Ishikawa (cell line): Measurements from ENCODE around the gene RALGPS1.
A peak's percentile ranks its signal among the peaks of the same experiment; 100 is the strongest.

ENCODE experiments used
- CEBPB ChIP-seq: IDR thresholded peaks from 2 replicates; pipeline ENCODE4 v1.6.1; 2012
- CREB1 ChIP-seq: IDR thresholded peaks from 2 replicates; pipeline ENCODE4 v1.6.1; 2012; ENCODE audit warnings: low read depth
- EGR1 ChIP-seq: IDR thresholded peaks from 2 replicates; pipeline ENCODE4 v1.6.1; 2012
- EP300 ChIP-seq: IDR thresholded peaks from 2 replicates; pipeline ENCODE4 v1.6.1; 2012; ENCODE audit warnings: borderline replicate concordance
- FOXM1 ChIP-seq: IDR thresholded peaks from 2 replicates; pipeline ENCODE4 v1.6.1; 2012; ENCODE audit warnings: low read depth, borderline replicate concordance
- NFIC ChIP-seq: IDR thresholded peaks from 2 replicates; pipeline ENCODE4 v1.6.1; 2012
- RAD21 ChIP-seq: IDR thresholded peaks from 2 replicates; pipeline ENCODE4 v1.6.1; 2012; ENCODE audit warnings: low read depth
- TAF1 ChIP-seq: IDR thresholded peaks from 2 replicates; pipeline ENCODE4 v1.6.1; 2012; ENCODE audit warnings: low read depth, mild to moderate bottlenecking
- TCF12 ChIP-seq: IDR thresholded peaks from 2 replicates; pipeline ENCODE4 v1.6.1; 2012; ENCODE audit warnings: low read depth
- TEAD4 ChIP-seq: IDR thresholded peaks from 2 replicates; pipeline ENCODE4 v1.6.1; 2012
- YY1 ChIP-seq: IDR thresholded peaks from 2 replicates; pipeline ENCODE4 v1.6.1; 2012; ENCODE audit warnings: low read depth
- ZBTB7A ChIP-seq: IDR thresholded peaks from 2 replicates; pipeline ENCODE4 v1.6.1; 2012; ENCODE audit warnings: low read depth
- TF ChIP-seq, protein P1 (sequence below): IDR thresholded peaks from 2 replicates; pipeline ENCODE4 v1.6.1; 2012
- TF ChIP-seq, protein P2 (sequence below): IDR thresholded peaks from 2 replicates; pipeline ENCODE4 v1.6.1; 2012; ENCODE audit warnings: low read depth, mild to moderate bottlenecking
- TF ChIP-seq, protein P3 (sequence below): IDR thresholded peaks from 2 replicates; pipeline ENCODE4 v1.6.1; 2012

RALGPS1 gene

DNA sequence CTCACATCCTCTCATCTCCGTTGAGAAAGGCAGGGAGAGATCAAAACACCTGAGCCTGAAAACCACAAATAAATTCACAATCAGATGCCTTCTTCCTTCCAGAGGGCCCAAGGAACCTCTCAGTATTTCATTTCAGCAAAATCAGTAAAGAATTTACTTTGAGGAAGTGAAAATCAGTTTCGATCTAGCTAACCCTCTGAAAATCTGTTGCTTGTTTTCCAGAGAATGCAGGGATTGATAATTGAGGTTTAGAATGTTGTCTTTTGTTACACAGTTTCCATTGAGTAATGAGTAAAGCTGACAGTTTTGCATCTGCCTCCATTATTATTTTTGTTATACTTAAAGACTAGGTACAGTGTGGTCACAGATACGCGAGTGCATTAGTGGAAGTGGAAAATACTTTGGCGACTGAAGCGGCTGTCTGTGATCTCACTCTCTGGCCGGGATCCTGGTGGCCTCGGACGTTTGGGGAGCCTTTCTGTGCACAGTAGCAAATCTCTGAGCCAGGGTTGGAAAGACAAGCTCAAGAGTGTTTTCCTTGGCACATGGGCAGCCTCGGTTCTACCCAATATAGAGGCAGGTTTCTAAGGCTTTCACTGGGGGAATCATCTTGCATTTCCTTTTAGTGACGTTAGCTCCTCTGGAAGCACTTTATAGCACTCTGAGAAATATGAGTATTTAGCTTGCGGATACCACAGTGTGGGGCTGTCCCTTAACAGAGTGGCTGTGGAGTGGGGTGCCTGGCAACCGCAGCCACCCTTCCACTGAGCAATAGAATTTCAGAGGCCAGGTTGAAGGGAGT, 240.0 kb downstream of the RALGPS1 start:
- TF ChIP-seq TCF12 (no peak), NFIC (no peak), RAD21 (no peak), CREB1 (no peak), ZBTB7A (no peak), TAF1 (no peak), EP300 (no peak), YY1 (no peak), CEBPB (no peak), EGR1 (no peak), FOXM1 (no peak), TEAD4 (no peak)
- TF ChIP-seq, protein P1, sequence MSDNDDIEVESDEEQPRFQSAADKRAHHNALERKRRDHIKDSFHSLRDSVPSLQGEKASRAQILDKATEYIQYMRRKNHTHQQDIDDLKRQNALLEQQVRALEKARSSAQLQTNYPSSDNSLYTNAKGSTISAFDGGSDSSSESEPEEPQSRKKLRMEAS, result no peak
- TF ChIP-seq, protein P2, sequence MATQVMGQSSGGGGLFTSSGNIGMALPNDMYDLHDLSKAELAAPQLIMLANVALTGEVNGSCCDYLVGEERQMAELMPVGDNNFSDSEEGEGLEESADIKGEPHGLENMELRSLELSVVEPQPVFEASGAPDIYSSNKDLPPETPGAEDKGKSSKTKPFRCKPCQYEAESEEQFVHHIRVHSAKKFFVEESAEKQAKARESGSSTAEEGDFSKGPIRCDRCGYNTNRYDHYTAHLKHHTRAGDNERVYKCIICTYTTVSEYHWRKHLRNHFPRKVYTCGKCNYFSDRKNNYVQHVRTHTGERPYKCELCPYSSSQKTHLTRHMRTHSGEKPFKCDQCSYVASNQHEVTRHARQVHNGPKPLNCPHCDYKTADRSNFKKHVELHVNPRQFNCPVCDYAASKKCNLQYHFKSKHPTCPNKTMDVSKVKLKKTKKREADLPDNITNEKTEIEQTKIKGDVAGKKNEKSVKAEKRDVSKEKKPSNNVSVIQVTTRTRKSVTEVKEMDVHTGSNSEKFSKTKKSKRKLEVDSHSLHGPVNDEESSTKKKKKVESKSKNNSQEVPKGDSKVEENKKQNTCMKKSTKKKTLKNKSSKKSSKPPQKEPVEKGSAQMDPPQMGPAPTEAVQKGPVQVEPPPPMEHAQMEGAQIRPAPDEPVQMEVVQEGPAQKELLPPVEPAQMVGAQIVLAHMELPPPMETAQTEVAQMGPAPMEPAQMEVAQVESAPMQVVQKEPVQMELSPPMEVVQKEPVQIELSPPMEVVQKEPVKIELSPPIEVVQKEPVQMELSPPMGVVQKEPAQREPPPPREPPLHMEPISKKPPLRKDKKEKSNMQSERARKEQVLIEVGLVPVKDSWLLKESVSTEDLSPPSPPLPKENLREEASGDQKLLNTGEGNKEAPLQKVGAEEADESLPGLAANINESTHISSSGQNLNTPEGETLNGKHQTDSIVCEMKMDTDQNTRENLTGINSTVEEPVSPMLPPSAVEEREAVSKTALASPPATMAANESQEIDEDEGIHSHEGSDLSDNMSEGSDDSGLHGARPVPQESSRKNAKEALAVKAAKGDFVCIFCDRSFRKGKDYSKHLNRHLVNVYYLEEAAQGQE, result no peak
- TF ChIP-seq, protein P3, sequence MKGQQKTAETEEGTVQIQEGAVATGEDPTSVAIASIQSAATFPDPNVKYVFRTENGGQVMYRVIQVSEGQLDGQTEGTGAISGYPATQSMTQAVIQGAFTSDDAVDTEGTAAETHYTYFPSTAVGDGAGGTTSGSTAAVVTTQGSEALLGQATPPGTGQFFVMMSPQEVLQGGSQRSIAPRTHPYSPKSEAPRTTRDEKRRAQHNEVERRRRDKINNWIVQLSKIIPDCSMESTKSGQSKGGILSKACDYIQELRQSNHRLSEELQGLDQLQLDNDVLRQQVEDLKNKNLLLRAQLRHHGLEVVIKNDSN, result no peak

DNA sequence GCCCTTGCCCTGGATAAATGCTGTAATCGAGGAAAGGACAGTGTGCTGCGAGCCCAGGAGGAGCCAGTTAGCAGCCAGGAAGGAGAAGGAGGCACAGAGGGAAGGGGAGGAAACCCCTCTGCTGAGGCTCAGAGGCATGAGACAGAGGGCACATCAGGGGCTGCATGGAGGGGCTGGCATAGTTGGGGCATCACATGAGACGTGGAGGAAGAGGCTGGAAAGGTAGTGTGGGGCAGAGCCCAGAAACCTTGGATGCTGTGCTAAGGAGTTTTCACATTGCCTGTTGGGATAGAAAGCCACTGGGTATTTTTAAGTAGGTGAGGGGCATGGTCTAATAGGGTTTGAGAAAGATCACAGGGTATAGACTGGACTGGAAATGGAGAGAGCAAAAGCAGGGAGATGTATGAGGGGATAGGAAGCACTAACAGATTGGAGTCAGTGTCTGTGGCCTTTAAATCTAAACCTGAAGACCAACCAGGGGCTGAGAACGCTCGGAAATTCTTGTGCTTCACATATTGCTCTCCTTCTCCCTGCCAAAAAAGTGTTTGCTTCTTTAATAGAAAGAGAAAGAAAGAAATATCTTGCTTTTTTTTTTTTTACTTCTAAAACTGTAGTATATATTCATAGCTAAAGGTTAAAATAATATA, 240.9 kb downstream of the RALGPS1 start:
- TF ChIP-seq, protein P3, result no peak

DNA sequence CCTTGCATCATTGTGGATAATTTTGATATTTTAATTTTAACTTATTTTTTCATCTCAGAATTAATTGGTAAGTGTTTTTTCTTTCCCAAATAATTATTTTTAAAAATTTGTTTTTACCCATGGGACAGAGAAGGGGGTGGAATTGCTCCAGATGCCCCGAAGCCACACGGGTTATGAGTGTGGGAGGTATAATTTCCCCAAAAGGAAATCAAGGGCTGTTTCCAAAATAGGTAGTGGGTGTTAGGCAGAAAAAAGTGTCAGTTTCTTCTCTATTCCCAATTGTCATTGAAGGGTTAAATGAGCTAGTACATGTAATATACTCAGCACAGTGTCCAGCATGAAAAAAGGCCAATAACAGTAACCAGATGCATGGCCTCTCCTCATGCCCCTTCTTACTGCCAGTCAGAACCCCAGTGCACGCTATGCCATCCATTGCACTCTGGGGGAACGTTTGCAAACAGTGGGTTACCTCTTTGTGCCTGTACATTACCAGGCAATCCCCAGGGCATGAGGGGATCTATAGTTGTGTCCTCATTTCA, 244.3 kb downstream of the RALGPS1 start:
- no peak for TF ChIP-seq RAD21
- TF ChIP-seq, protein P2, result no peak
- TF ChIP-seq TCF12, result no peak
- TF ChIP-seq CREB1, result no peak
- TF ChIP-seq, protein P1, result no peak
- TF ChIP-seq, protein P3, result no peak
- no peak for TF ChIP-seq FOXM1
- no peak for TF ChIP-seq EGR1
- no peak for TF ChIP-seq ZBTB7A
- no peak for TF ChIP-seq CEBPB
- TF ChIP-seq EP300, result no peak

DNA sequence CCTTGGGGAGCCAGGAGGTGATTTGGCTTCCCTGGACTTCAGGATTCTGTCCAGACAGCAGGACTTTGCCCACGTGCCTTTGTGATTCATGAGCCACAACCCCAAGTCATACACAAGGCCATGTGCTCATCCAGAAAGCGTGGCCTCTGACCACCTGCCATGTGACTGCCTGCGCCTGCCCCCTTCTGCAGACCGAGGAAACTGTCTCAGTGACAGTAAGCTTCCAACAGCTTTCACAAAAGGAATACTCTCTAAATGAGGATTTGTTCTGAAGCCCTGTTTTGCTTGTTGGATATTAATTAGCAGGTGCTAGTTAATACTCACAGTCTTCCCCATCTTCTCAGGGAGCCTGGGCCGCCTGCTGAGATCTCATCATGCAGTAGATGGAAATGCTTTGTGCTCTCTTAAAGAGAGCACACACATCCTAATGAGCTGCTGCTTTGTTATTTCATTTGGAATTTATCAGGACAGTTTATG, 244.8 kb downstream of the RALGPS1 start:
- TF ChIP-seq, protein P2, result no peak
- no peak for TF ChIP-seq NFIC
- TF ChIP-seq, protein P3, result peak; percentile 35; the same call in 1 of the 2 replicates
